Spleen (tissue), 11 donors: ENCODE results near the gene NAMPT. TPM values are rescaled to one million over a fixed set of nuclear protein-coding genes. Genes with fewer than 3 reads are reported as not detected.
A peak's percentile ranks its signal among the peaks of the same experiment; 100 is the strongest.
"Not testable (repeated sequence)": the region's sequence is repeated elsewhere in the genome, so short reads cannot be mapped to it uniquely, and the experiment has no call there.

Experiments
- DNase-seq: peaks from one replicate; pipeline ENCODE4 v3.0.0-alpha.2; 2020
- H3K27ac ChIP-seq, 8 donors: fragments of 200-600 bp; sonication (generic) in 7 of 8; 1 replicate in 4 of 8; 2 replicates in 4 of 8; pipeline versions ENCODE4 v1.5.0 to v1.8.0; 2016 to 2021; ENCODE audit warnings: inconsistent platforms in 4 of 8, mild to moderate bottlenecking in 4 of 8, moderate library complexity in 1 of 8
- H3K27me3 ChIP-seq, 7 donors: fragments of 200-600 bp; sonication (generic) in 6 of 7; replicated peaks in 1 of 7; 1 replicate in 4 of 7; 2 replicates in 3 of 7; pipeline versions ENCODE4 v1.5.0 to v1.8.0; 2016 to 2021; ENCODE audit warnings: inconsistent platforms in 3 of 7, mild to moderate bottlenecking in 1 of 7
- H3K36me3 ChIP-seq, 6 donors: fragments of 200-600 bp; sonication (generic) in 5 of 6; 1 replicate in 4 of 6; 2 replicates in 2 of 6; pipeline versions ENCODE4 v1.5.0 to v1.8.0; 2016 to 2021; ENCODE audit warnings: inconsistent platforms in 2 of 6
- H3K4me1 ChIP-seq, 6 donors: fragments of 200-600 bp; sonication (generic) in 5 of 6; 1 replicate in 3 of 6; 2 replicates in 3 of 6; pipeline versions ENCODE4 v1.5.0 to v1.8.0; 2016 to 2021; ENCODE audit warnings: inconsistent platforms in 3 of 6
- H3K4me3 ChIP-seq, 8 donors: fragments of 200-600 bp; sonication (generic) in 7 of 8; 1 replicate in 4 of 8; 2 replicates in 4 of 8; pipeline versions ENCODE4 v1.5.0 to v1.8.0; 2016 to 2021; ENCODE audit warnings: inconsistent platforms in 4 of 8, mild to moderate bottlenecking in 4 of 8, moderate library complexity in 2 of 8
- H3K9me3 ChIP-seq, 8 donors: fragments of 200-600 bp; sonication (generic) in 7 of 8; 1 replicate in 4 of 8; 2 replicates in 4 of 8; pipeline versions ENCODE4 v1.5.0 to v1.8.0; 2016 to 2021; ENCODE audit warnings: inconsistent platforms in 4 of 8
- CTCF ChIP-seq, 11 experiments: fragments of 200-600 bp in 7 of 11; fragments of 450-650 bp in 4 of 11; sonication (generic) in 4 of 11; IDR thresholded peaks in 8 of 11; conservative IDR thresholded peaks in 3 of 11; 1 replicate in 7 of 11; 2 replicates in 4 of 11; pipeline versions ENCODE4 v1.4.0 to v1.8.0; 2016 to 2021; ENCODE audit warnings: antibody characterized with exemption in 11 of 11, inconsistent platforms in 4 of 11, mild to moderate bottlenecking in 1 of 11
- POLR2A ChIP-seq, 3 donors: fragments of 450-650 bp; IDR thresholded peaks; one replicate each; pipeline ENCODE4 v1.5.1; 2017; ENCODE audit warnings: antibody characterized with exemption in 3 of 3, mild to moderate bottlenecking in 1 of 3
- POLR2AphosphoS5 ChIP-seq, 3 donors: sonication (generic); formaldehyde crosslinking; IDR thresholded peaks; one replicate each; pipeline ENCODE4 v1.5.1; 2017; ENCODE audit warnings: antibody characterized with exemption in 3 of 3
- WGBS, 5 donors: extraction: QIAGEN DNeasy Blood & Tissue Kit in 3 of 5; methylation state at CpG; one replicate each; pipeline versions ENCODE4 v1.1.5 to v1.1.7; 2013 to 2018; 5-methylcytosine and 5-hydroxymethylcytosine counted together
- intact Hi-C: fragments of 100-400 bp; cut with DNase I; formaldehyde crosslinking; loops from one replicate; pipeline ENCODE4 v1.15.0; 2023; ENCODE audit warnings: low total_unique reads
- polyA plus RNA-seq, 3 donors: library from polyadenylated mRNA; stranded (reverse); fragments of 200-250 nt; gene quantifications; one replicate each; pipeline ENCODE4 v1.2.1, GENCODE V29; 2013
- total RNA-seq, 7 donors: library from RNA; depleted of rRNA in 3 of 7; stranded (reverse); fragments of >200 nt in 3 of 7; fragmentation: NEBNext Ultra II Directional in 4 of 7; extraction: Animal tissue kit (Norgen Biotek cat#: 25700) in 4 of 7; gene quantifications; one replicate each; pipeline versions ENCODE4 v1.1.0 to v1.2.1, GENCODE V29; 2016 to 2021
- donor health status: healthy with polysubstance abuse.
- donor health status: DM: no; HTN: no; CAD: no; lungs with moderate emphysema.
- donor health status: DM: no; HTN: no; CAD: no.
- donor health status: Bipolar disorder and iron deficiency.
- donor health status: healthy.
- donor health status: DM: no; HTN: no; CAD: no.
- donor health status: DM: yes; HTN: yes; CAD: no.

The NAMPT gene
- total and polyA plus RNA-seq, 10 donors = 24.7 to 1,259 (median 314) TPM

GRCh38 chr7:106329971-106330733 lies 45.4 kb upstream of the NAMPT start:
- no peaks in the 10 kb centered on the region for H3K9me3 ChIP-seq
- intact Hi-C loops = no loop called here

DNA sequence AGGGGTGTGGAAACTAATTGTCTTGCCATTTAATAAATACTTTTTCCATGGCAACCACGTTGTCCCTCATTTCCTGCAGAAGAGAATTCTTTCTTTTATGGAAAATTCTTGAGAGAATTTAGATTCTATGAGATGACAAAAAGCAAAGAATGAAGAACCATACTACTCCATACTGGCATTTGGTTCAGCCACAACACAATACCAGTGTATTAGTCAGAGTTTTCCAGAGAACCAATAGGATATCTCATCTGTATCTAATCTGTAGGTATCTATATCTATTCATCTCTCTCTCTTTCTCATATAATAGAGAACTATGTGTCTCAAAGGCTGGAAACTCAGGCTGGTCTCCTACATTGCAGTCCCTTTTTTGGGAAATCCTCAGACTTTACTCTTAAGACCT lies 44.6 kb upstream of the NAMPT start:
- Histone ChIP-seq H3K4me1 (peaks cover 0 to 3% (median 0%) of the 10 kb centered on the region in 6 donors), H3K27ac (peak overlapping the region in 1 of 8 donors; percentile 8), H3K27me3 (no peaks in the 10 kb centered on the region), H3K9me3 (no peaks in the 10 kb centered on the region), H3K36me3 (no peaks in the 10 kb centered on the region), H3K4me3 (no peak overlapping the region)
- WGBS, 5 donors = 11 to 42% (median 22%) methylated on average over 1 of the region's 1 CpG
- intact Hi-C loops = no loop called here
- DNase-seq = no peak
- TF ChIP-seq CTCF (IDR thresholded peaks at IDR 0.05 in 8 of 11, conservative IDR thresholded peaks at IDR 0.05 in 3 of 11) (no peak), POLR2A (IDR thresholded peaks at IDR 0.05) (no peak), POLR2AphosphoS5 (IDR thresholded peaks at IDR 0.05) (no peak)

More at GRCh38 chr7:106329971-106330733, 45.4 kb upstream of the NAMPT start:
- Histone ChIP-seq H3K4me3 (no peak overlapping the region), H3K27ac (peak overlapping the region in 1 of 8 donors; percentile 8), H3K36me3 (no peaks in the 10 kb centered on the region), H3K27me3 (no peaks in the 10 kb centered on the region), H3K4me1 (peaks cover 0 to 3% (median 0%) of the 10 kb centered on the region in 6 donors)
- TF ChIP-seq POLR2A (IDR thresholded peaks at IDR 0.05) = no peak
- no peak for DNase-seq

DNA sequence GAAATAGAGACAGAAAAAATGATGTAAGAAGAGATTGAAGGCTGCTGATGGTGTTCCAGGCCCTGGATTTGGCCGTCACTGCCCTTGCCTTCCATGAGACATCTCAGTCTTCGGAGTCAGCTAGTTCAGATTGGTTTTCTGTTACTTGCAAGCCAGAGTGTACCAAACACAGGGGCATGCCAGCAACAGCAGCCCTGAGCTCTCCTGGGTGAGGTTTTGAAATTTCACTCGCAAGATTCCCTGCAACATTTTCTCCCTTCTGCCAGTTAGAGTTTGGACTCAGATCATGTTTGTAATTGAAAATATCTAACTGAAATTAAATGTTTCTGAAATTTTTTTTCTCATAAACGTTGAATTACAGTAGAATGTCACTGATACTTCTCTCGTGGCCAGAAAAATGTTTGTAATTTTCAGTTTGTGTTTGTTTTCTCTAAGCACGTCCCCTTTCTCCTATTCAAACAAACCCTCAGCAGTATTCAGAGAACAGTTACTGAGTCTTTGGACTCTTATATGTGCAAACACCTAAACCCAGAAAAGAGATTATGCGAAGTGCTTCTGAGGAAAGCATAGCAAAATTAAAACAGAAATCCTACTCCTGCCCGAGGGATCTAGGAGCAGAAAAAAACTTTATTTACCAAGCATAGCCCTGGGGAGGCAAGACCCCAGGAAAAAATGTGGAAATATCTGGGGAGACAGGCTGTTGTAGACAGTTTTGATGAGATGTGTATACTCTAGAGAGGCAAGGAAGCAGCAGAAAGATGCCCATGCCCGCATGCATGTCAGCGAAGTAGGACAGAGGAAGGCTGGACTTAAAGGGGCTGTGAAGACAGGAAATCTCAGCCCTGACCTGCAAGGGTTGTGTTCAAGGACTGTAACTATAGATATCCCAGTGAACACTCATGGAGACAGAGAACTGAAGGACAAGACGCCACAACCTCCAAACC lies 43.0 kb upstream of the NAMPT start:
- no peaks in the 10 kb centered on the region for H3K27me3 ChIP-seq
- WGBS, 5 donors = 80 to 91% (median 84%) methylated on average over 11 of the region's 11 CpGs
- no peak overlapping the region for H3K4me3 ChIP-seq
- H3K36me3 ChIP-seq = no peaks in the 10 kb centered on the region
- no peak for DNase-seq
- H3K27ac ChIP-seq = no peak overlapping the region
- peaks cover 0 to 3% (median 0%) of the 10 kb centered on the region in 6 donors for H3K4me1 ChIP-seq
- intact Hi-C loops = no loop called here
- no peaks in the 10 kb centered on the region for H3K9me3 ChIP-seq
- TF ChIP-seq CTCF (IDR thresholded peaks at IDR 0.05 in 8 of 11, conservative IDR thresholded peaks at IDR 0.05 in 3 of 11) = no peak
- no peak for TF ChIP-seq POLR2A (IDR thresholded peaks at IDR 0.05)
- TF ChIP-seq POLR2AphosphoS5 (IDR thresholded peaks at IDR 0.05) = no peak

GRCh38 chr7:106326594-106327537 lies 42.1 kb upstream of the NAMPT start:
- TF ChIP-seq POLR2A (IDR thresholded peaks at IDR 0.05) (no peak), POLR2AphosphoS5 (IDR thresholded peaks at IDR 0.05) (no peak), CTCF (IDR thresholded peaks at IDR 0.05 in 8 of 11, conservative IDR thresholded peaks at IDR 0.05 in 3 of 11) (no peak)
- no peaks in the 10 kb centered on the region for H3K9me3 ChIP-seq
- WGBS, 5 donors = 82 to 92% (median 87%) methylated on average over 7 of the region's 7 CpGs
- H3K4me1 ChIP-seq = peaks cover 0 to 3% (median 0%) of the 10 kb centered on the region in 6 donors
- no peaks in the 10 kb centered on the region for H3K36me3 ChIP-seq
- intact Hi-C loops = no loop called here
- no peaks in the 10 kb centered on the region for H3K27me3 ChIP-seq
- H3K27ac ChIP-seq = no peak overlapping the region
- H3K4me3 ChIP-seq = no peak overlapping the region
- no peak for DNase-seq

- H3K36me3 ChIP-seq, H3K9me3 ChIP-seq, H3K27ac ChIP-seq, H3K4me1 ChIP-seq, H3K4me3 ChIP-seq, intact Hi-C loops, DNase-seq: not testable (repeated sequence)
- peaks cover 0 to 11% (median 0%) of the 10 kb centered on the region in 7 donors for H3K27me3 ChIP-seq
- WGBS, 5 donors = 71 to 95% (median 89%) methylated on average over 2 of the region's 2 CpGs
These were observed 39.7 kb upstream of the NAMPT start for GRCh38 chr7:106324509-106324908.

GRCh38 chr7:106320254-106320770 lies 35.5 kb upstream of the NAMPT start:
- not testable (repeated sequence) for H3K4me3 ChIP-seq, H3K4me1 ChIP-seq
- 75 to 85% (median 81%) methylated on average over 9 of the region's 9 CpGs for WGBS, 5 donors

More at GRCh38 chr7:106320254-106320770, 35.5 kb upstream of the NAMPT start:
- H3K36me3 ChIP-seq, DNase-seq, intact Hi-C loops, H3K27ac ChIP-seq, H3K9me3 ChIP-seq: not testable (repeated sequence)
- peaks cover 0 to 20% (median 0%) of the 10 kb centered on the region in 7 donors for H3K27me3 ChIP-seq
